Measurements from ENCODE around the gene EHMT1. TPM values are rescaled to one million over a fixed set of nuclear protein-coding genes. Genes with fewer than 3 reads are reported as not detected.
"Not testable (repeated sequence)": the region's sequence is repeated elsewhere in the genome, so short reads cannot be mapped to it uniquely, and the experiment has no call there.

Gene EHMT1
- polyA plus RNA-seq, 2 of the 4 experiments (the other 2 are of a cell fraction): 41.3 to 48.0 TPM

DNA sequence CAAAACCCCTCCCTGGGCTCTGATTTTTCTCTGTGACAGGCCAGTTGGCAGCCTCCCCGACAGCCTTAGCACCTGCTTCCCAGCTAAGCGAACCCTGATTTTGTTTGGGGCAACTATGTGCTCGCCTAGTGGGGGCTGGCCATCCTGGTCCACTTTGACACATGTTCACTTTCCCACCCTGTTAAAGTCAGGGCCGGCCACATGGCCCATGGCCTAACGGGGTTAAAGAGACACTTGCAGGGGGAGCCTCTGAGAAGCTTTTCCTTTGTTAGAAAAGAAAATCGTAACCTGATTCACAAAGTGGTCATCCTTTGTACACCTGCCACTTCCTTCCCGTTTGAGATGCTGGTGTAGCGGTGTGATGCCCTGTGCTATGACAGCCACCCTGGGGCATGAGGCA, 257.5 kb downstream of the EHMT1 start:
- H3K4me1 ChIP-seq: no peaks in the 10 kb centered on the region
- DNase-seq (ENCODE audit: low read depth in 1 of 2, low spot score in 1 of 2) (no peak), FAIRE-seq (no peak), ATAC-seq (no peak)
- POLR2A ChIA-PET: no interaction called here
- CTCF ChIA-PET: interaction anchor here (1.0 to 1.1 kb wide), 2 partner anchors 8 to 17 kb away, joined by 3 read pairs; no protein-coding TSS in a partner anchor
- no peak for TF ChIP-seq CTCF (IDR thresholded peaks at IDR 0.05)
- TF ChIP-seq HEYL (CRISPR knock-in tag; IDR thresholded peaks at IDR 0.05): no peak
- no peak for TF ChIP-seq RAD21 (conservative IDR thresholded peaks at IDR 0.05 in 1 of 2, IDR thresholded peaks at IDR 0.05 in 1 of 2)
- TF ChIP-seq HOXB5 (CRISPR knock-in tag; IDR thresholded peaks at IDR 0.05): no peak
- no peak for TF ChIP-seq RCOR1 (IDR thresholded peaks at IDR 0.05; ENCODE audit: low read depth, low read length)
- TF ChIP-seq CBX2 (IDR thresholded peaks at IDR 0.05; ENCODE audit: borderline replicate concordance, low read depth): no peak
- H3K27ac ChIP-seq: no peak overlapping the region
- H3K9me3 ChIP-seq: no peaks in the 10 kb centered on the region
- H3K4me3 ChIP-seq: no peak overlapping the region
- H3K4me2 ChIP-seq: no peak overlapping the region
- WGBS (ENCODE audit: missing lambda C conversion rate): 38% methylated on average over 8 of the region's 8 CpGs

DNA sequence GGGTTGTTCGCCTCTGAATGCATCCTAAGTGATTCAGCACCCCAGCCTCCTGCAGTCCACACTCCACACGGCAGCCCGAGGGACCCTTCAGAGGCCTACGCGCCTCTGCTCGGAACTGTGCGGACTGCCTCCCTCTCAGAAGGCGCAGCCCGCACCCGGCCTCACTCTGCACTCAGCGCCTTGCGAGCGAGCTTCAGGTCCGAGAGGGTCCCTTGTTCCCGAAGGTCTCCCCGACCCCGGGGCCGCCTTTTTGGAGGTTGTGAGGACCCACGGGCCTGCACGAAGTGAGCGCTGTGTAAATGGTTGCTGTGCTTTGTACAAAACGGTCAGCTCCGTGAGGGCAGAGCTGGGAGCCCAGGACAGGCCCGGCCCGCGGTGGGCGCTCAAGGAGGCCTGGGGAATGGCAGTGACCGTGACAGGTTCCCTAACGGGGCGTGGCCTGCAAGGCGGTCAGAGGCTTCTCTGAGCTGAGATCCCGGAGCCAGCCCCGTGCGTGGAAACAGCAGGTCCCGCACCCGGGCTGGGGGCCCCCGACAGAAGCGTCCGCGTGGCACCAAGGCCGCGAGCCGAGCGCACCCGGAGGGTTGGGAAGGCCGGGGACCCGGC, 258.1 kb downstream of the EHMT1 start:
- Histone ChIP-seq H3K4me3 (no peak overlapping the region), H3K27ac (no peak overlapping the region), H3K4me2 (no peak overlapping the region), H3K4me1 (no peaks in the 10 kb centered on the region), H3K9me3 (no peaks in the 10 kb centered on the region)
- FAIRE-seq (no peak), ATAC-seq (no peak), DNase-seq (ENCODE audit: low read depth in 1 of 2, low spot score in 1 of 2) (no peak)
- CTCF ChIA-PET: interaction anchor here (1.0 kb wide), 1 partner anchor 18 kb away, joined by 3 read pairs; no protein-coding TSS in a partner anchor
- TF ChIP-seq MAFK (IDR thresholded peaks at IDR 0.05; ENCODE audit: partially characterized antibody) (no peak), RNF2 (IDR thresholded peaks at IDR 0.05; ENCODE audit: borderline replicate concordance, low read depth) (no peak), POLR2A (IDR thresholded peaks at IDR 0.05; ENCODE audit: low read length) (no peak), ZNF302 (CRISPR knock-in tag; IDR thresholded peaks at IDR 0.05) (no peak), BCL3 (IDR thresholded peaks at IDR 0.05) (no peak)
- POLR2A ChIA-PET: no interaction called here
- 83% methylated on average over 16 of the region's 47 CpGs for WGBS (ENCODE audit: missing lambda C conversion rate)

DNA sequence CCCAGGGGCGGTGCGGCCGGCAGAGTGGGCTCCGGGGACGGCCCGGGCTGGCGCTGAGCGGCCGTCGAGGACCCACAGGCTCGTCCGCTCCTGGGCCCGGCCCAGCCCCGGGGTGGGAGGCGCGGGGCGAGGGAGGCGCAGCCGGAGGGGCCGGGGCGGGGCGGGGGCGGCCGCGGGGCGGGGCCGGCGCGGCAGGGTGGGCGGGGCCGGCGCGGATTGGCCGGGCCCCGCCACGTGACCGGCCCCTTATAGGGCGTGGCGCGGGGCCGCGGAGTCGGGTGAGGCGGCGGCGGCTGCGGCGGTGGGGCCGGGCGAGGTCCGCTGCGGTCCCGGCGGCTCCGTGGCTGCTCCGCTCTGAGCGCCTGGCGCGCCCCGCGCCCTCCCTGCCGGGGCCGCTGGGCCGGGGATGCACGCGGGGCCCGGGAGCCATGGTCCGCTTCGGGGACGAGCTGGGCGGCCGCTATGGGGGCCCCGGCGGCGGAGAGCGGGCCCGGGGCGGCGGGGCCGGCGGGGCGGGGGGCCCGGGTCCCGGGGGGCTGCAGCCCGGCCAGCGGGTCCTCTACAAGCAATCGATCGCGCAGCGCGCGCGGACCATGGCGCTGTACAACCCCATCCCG, 258.8 kb downstream of the EHMT1 start, which contains the start of gene CACNA1B:
CACNA1B (plus strand) TSS at position 277 of the 617 bp plus-strand sequence; CDS start at position 429, 152 bp downstream.
- H3K4me2 ChIP-seq; H3K4me3 ChIP-seq; DNase-seq (ENCODE audit: low read depth in 1 of 2, low spot score in 1 of 2); H3K9me3 ChIP-seq; H3K27ac ChIP-seq; POLR2A ChIA-PET; FAIRE-seq; H3K4me1 ChIP-seq; ATAC-seq: not testable (repeated sequence)
- CTCF ChIA-PET: interaction anchor here (1.0 kb wide), 1 partner anchor 19 kb away, joined by 3 read pairs; no protein-coding TSS in a partner anchor
- WGBS (ENCODE audit: missing lambda C conversion rate): 100% methylated on average over 1 of the region's 95 CpGs

DNA sequence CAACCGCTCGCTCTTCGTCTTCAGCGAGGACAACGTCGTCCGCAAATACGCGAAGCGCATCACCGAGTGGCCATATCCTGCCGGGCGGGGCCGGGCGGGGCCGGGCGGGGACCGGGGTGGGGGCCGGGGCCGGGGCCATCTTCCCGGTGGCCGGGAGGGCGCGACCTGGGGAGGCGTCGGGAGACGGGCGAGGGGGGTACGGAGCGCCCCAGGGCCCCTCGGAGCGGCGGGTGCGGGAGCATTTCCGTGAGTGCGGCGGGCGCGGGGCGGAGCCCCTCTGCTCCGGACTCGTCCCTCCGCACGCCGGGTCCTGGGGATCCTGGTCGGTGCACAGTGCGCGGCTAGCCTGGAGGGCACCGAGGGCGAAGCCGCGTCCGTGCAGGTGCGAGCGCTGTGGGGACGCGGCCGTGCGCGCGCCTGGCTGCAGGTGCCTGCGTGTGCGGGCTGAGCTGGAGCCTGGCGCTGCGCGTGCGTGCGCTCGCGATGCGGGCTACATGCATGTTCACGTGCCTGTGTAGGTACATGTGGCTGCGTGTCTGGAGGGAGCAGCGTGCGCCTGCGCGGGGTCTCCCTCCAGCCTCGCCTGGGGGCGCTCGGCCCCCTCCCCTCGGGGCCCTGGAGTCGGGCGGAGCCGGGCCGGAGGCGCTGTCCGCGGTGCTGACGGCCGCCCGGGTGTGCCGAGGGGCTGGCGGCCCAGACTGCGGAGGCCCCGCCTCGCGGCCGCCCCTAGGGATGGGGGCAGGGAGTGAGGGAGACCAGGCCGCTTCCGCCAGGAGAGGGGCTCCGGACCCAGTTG, 259.5 kb downstream of the EHMT1 start:
- Histone ChIP-seq H3K4me2 (no peak overlapping the region), H3K4me3 (no peak overlapping the region), H3K27ac (no peak overlapping the region), H3K9me3 (no peaks in the 10 kb centered on the region), H3K4me1 (no peaks in the 10 kb centered on the region)
- TF ChIP-seq REST (IDR thresholded peaks at IDR 0.05) (peak; percentile 79; the same call in 1 of the 2 replicates), RNF2 (IDR thresholded peaks at IDR 0.05; ENCODE audit: borderline replicate concordance, low read depth) (no peak)
- 89% methylated on average over 65 of the region's 101 CpGs for WGBS (ENCODE audit: missing lambda C conversion rate)
- ChIA-PET POLR2A (no interaction called here), CTCF (no interaction called here)
- DNase-seq (ENCODE audit: low read depth in 1 of 2, low spot score in 1 of 2): no peak
- no peak for ATAC-seq
- no peak for FAIRE-seq

Data from A549 (cell line).